ENCODE measurements around the gene HIC1.

- no peak for TF ChIP-seq CTCF (IDR thresholded peaks at IDR 0.05; ENCODE audit: insufficient read depth, low read length)
- TF ChIP-seq REST (IDR thresholded peaks at IDR 0.05; ENCODE audit: insufficient replicate concordance, low read depth), result no peak
- no peak for TF ChIP-seq POLR2AphosphoS5 (IDR thresholded peaks at IDR 0.05; ENCODE audit: low read depth)
Measured at GRCh38 chr17:2024572-2025219, 30.2 kb upstream of the HIC1 start.

Measured in HL-60 (cell line).